Breast epithelium (tissue), 3 donors: ENCODE data around the gene DHDH.

ENCODE experiments used
- CTCF ChIP-seq, 3 donors: fragments of 450-650 bp; IDR thresholded peaks; one replicate each; pipeline ENCODE4 v1.5.1; 2016 to 2017; ENCODE audit warnings: antibody characterized with exemption in 3 of 3, mild to moderate bottlenecking in 3 of 3, moderate library complexity in 3 of 3
- POLR2A ChIP-seq: fragments of 450-650 bp; IDR thresholded peaks from one replicate; pipeline ENCODE4 v1.6.1; 2016; ENCODE audit warnings: antibody characterized with exemption, mild to moderate bottlenecking, moderate library complexity

DNA sequence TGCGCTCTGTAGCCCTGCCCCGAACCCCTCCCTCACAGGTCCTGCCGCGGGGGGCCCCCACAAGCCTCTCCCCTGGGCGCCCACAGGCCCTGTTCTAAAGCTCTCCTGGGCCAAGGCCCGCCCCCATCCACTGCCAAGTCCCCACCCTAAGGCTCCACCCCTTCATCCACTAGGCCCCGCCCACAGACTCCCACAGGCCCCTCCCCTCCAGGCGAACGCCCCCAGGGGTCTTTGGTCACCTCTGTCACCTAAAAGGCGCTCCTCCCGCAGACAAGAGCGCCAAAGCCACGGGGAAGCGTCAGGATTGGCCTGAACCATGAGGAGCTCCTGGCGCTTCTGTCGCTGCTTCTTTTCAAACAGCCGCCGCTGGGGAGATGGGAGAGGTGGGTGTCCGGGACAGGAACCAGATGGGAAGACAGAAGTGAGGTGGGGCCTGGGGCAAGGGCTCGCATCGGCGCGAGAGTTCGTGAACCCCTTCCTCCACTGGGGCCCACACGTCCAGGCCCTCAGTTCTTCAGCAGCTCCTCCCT, 37.2 kb upstream of the DHDH start:
- TF ChIP-seq CTCF (IDR thresholded peaks at IDR 0.05) (no peak), POLR2A (no peak)
